GM10248 (cell line): ENCODE data around the gene ARHGEF40.

Experiments
- CTCF ChIA-PET: fragments of 300-600 bp; sonication (Branson Sonifier 250); formaldehyde crosslinking; extraction: SDS; loops from one replicate; lab custom pipeline; 2021; ENCODE audit warnings: antibody characterized with exemption; lab: Yijun Ruan, JAX
- POLR2A ChIA-PET: fragments of 350-650 bp; sonication (Branson Sonifier 250); formaldehyde crosslinking; extraction: SDS; loops from one replicate; lab custom pipeline; 2020; ENCODE audit warnings: antibody characterized with exemption; lab: Yijun Ruan, JAX
- DNase-seq: peaks from one replicate; pipeline ENCODE4 v3.0.0; 2012; ENCODE audit errors: extremely low spot score
- CTCF ChIP-seq: IDR thresholded peaks from 2 replicates; pipeline ENCODE4 v1.5.1; 2012; ENCODE audit warnings: mild to moderate bottlenecking, low read depth; ENCODE audit errors: extremely low read depth, missing control alignments, control extremely low read depth

ARHGEF40 gene

DNA sequence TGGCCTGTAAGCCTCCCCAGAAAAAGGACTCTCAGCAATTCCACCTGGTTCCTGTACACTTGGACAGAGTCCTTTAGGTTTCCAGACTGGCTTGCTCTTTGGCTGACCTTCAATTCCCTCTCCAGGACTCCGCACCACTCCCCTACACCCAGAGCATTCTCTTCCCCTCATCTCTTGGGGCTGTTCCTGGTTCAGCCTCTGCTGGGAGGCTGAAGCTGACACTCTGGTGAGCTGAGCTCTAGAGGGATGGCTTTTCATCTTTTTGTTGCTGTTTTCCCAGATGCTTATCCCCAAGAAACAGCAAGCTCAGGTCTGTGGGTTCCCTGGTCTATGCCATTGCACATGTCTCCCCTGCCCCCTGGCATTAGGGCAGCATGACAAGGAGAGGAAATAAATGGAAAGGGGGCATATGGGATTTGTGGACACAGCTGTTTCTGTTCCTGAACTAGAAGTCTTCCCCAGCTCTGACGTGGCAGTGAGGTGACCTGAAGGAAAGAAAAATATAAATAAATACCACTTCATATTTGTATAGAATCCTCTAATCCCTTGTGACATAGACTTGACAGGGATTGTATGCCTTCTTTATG is 26.6 kb upstream of the ARHGEF40 start:
- no peak for DNase-seq
- ChIA-PET POLR2A (no interaction called here), CTCF (interaction anchor here (1.0 to 2.8 kb wide), 7 partner anchors 10 to 71 kb away, joined by 3 to 20 read pairs (median 4); partner anchors contain the start of gene ARHGEF40)
- TF ChIP-seq CTCF = no peak

DNA sequence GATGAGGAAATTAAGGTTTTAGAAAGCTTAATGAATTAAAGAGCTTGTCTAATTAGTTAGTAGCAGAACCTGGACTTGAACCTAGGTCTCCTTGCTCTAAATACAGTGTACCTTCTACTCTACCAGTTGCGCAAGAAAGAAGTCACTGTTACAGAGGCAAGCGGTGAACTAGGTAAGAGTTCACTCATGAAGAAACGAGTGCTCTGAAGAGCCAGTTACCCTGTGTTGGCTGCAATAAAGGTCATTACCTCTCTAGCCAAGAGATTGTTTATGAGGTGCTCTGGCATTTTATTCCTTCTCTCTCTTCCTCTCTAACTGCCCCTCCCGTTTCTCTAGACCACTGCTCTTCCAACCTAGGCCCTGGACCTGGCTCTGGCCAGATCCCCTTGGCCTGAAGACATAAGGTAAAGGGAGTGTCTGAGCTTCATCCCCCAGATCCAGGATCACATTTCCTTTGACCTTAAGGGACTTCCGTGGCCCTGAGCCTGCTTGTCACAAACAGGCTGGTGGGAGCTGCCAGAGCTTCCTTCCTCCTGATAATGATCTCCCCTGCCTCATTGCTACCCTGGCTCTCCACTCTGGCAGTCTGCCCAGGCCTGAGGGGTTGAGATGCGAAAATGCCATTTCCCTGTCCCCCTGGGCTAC is 26.0 kb upstream of the ARHGEF40 start:
- POLR2A ChIA-PET = no interaction called here
- no peak for TF ChIP-seq CTCF
- DNase-seq = no peak
- CTCF ChIA-PET = interaction anchor here (1.0 to 2.8 kb wide), 6 partner anchors 22 to 72 kb away, joined by 3 to 20 read pairs (median 6); partner anchors contain the start of gene ARHGEF40

DNA sequence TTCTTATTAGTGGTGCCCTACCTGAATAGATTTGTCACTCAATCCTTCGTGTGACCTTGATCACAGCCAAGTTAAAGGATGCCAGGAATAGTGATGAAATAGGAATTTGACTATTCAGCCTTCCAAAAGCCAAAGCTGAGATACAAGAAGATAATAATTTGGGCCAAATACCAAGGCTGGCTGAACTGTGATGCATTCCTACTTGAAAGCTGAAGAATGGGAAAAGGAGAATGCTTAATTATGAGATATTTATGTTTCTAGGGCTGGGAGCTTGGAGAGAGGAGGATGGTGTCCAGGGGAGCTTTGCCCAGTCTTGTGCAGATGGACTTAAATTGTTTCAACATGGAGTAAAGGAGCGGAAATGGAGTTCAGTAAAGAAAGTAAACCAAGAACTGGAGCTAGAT is 22.7 kb upstream of the ARHGEF40 start:
- ChIA-PET CTCF (interaction anchor here (0.8 to 3.9 kb wide), 11 partner anchors 11 to 76 kb away, joined by 3 to 28 read pairs (median 4); partner anchors contain the start of gene RNASE13), POLR2A (no interaction called here)
- DNase-seq = no peak
- no peak for TF ChIP-seq CTCF

DNA sequence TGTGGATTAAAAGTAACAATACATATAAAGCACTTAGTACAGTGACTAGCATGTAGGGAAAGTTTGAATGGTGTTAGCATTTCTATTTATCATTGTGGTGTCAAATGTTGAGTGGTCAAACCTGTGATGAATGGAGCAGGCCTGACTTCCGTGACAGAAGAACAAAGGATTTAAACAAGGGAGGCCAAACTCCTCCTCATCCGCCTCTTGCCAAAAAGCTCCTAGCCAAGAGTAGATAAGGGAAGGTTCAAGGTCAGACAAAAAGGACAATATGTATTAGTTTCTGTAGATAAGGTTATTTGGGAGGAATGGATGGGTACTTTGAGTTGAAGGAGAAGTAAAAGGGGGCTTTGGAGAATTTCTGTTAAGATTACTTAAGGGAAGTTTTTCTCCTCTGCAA is 21.5 kb upstream of the ARHGEF40 start:
- no peak for TF ChIP-seq CTCF
- DNase-seq = no peak
- ChIA-PET POLR2A (no interaction called here), CTCF (interaction anchor here (1.0 to 3.9 kb wide), 8 partner anchors 13 to 78 kb away, joined by 3 to 28 read pairs (median 6); partner anchors contain the start of gene RNASE13)

GRCh38 chr14:21049271-21049673 is 20.8 kb upstream of the ARHGEF40 start:
- ChIA-PET CTCF (interaction anchor here (2.3 to 3.9 kb wide), 3 partner anchors 19 to 43 kb away, joined by 11 to 28 read pairs (median 12); no protein-coding TSS in a partner anchor), POLR2A (no interaction called here)
- no peak for TF ChIP-seq CTCF
- no peak for DNase-seq

GRCh38 chr14:21050597-21050996 is 19.5 kb upstream of the ARHGEF40 start:
- POLR2A ChIA-PET = no interaction called here
- no peak for TF ChIP-seq CTCF
- CTCF ChIA-PET = interaction anchor here (0.8 to 2.9 kb wide), 5 partner anchors 11 to 80 kb away, joined by 3 to 16 read pairs (median 8); no protein-coding TSS in a partner anchor
- no peak for DNase-seq
